Liver (tissue), 3 donors: ENCODE data around the gene ADCY9.

Experiments
- EGR1 ChIP-seq, 2 donors: IDR thresholded peaks; 2 replicates each; pipeline ENCODE4 v1.6.1; 2016 to 2018; ENCODE audit warnings: antibody characterized with exemption in 2 of 2, low read depth in 2 of 2
- FOXA1 ChIP-seq: IDR thresholded peaks from 2 replicates; pipeline ENCODE4 v1.6.1; 2016; ENCODE audit warnings: antibody characterized with exemption
- GABPA ChIP-seq, 2 donors: IDR thresholded peaks in 1 of 2; conservative IDR thresholded peaks in 1 of 2; 2 replicates each; pipeline ENCODE4 v1.6.1; 2016; ENCODE audit warnings: antibody characterized with exemption in 2 of 2, mild to moderate bottlenecking in 1 of 2, moderate library complexity in 1 of 2
- JUND ChIP-seq, 2 donors: IDR thresholded peaks; 2 replicates each; pipeline ENCODE4 v1.6.1; 2016; ENCODE audit warnings: antibody characterized with exemption in 2 of 2
- NR2F2 ChIP-seq: IDR thresholded peaks from 2 replicates; pipeline ENCODE4 v1.6.1; 2016; ENCODE audit warnings: antibody characterized with exemption
- RAD21 ChIP-seq, 2 donors: IDR thresholded peaks; 2 replicates each; pipeline ENCODE4 v1.6.1; 2016; ENCODE audit warnings: antibody characterized with exemption in 2 of 2, mild to moderate bottlenecking in 2 of 2
- RXRA ChIP-seq, 2 donors: IDR thresholded peaks; 2 replicates each; pipeline ENCODE4 v1.6.1; 2017 to 2018; ENCODE audit warnings: antibody characterized with exemption in 2 of 2, mild to moderate bottlenecking in 1 of 2
- SP1 ChIP-seq: IDR thresholded peaks from 2 replicates; pipeline ENCODE4 v1.6.1; 2018; ENCODE audit warnings: antibody characterized with exemption, mild to moderate bottlenecking
- YY1 ChIP-seq: IDR thresholded peaks from 2 replicates; pipeline ENCODE4 v1.6.1; 2016; ENCODE audit warnings: antibody characterized with exemption, mild to moderate bottlenecking
- TF ChIP-seq, protein P1 (sequence below): fragments of 150-350 bp; IDR thresholded peaks from 2 replicates; pipeline ENCODE4 v1.5.1; 2017; ENCODE audit warnings: improper control_type of control experiment, low read depth, low read length; ENCODE audit not compliant: missing input control
- TF ChIP-seq, protein P2 (sequence below): IDR thresholded peaks from 2 replicates; pipeline ENCODE4 v1.6.1; 2016; ENCODE audit warnings: antibody characterized with exemption
- TF ChIP-seq, protein P3 (sequence below): IDR thresholded peaks from 2 replicates; pipeline ENCODE4 v1.6.1; 2016; ENCODE audit warnings: antibody characterized with exemption
- TF ChIP-seq, protein P4 (sequence below): IDR thresholded peaks from 2 replicates; pipeline ENCODE4 v1.6.1; 2016; ENCODE audit warnings: antibody characterized with exemption, mild to moderate bottlenecking
- TF ChIP-seq, protein P5 (sequence below): IDR thresholded peaks from 2 replicates; pipeline ENCODE4 v1.6.1; 2016; ENCODE audit warnings: antibody characterized with exemption
- donor health status: healthy.
- donor health status: healthy.

DNA sequence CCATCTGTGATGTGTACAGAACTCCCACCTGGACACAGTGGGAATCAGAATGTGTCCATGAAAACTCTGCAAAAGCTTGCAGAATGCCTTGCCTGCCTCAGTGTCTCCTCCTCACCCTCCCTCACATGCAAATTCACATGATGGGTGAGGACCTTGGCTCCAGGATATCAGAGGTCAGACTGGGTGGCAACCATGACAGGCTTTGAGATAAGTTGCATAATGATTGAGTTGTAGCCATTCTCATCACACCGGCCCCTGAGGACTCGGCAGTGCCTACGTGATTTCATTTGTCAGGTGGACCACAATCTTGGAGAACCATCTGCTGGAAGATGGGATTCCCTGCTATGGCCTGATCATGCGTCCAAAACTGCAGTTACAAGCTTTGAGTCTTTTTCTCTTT lies 3.9 kb upstream of the ADCY9 start:
- TF ChIP-seq GABPA (IDR thresholded peaks at IDR 0.05 in 1 of 2, conservative IDR thresholded peaks at IDR 0.05 in 1 of 2) = no peak
- TF ChIP-seq, protein P1, sequence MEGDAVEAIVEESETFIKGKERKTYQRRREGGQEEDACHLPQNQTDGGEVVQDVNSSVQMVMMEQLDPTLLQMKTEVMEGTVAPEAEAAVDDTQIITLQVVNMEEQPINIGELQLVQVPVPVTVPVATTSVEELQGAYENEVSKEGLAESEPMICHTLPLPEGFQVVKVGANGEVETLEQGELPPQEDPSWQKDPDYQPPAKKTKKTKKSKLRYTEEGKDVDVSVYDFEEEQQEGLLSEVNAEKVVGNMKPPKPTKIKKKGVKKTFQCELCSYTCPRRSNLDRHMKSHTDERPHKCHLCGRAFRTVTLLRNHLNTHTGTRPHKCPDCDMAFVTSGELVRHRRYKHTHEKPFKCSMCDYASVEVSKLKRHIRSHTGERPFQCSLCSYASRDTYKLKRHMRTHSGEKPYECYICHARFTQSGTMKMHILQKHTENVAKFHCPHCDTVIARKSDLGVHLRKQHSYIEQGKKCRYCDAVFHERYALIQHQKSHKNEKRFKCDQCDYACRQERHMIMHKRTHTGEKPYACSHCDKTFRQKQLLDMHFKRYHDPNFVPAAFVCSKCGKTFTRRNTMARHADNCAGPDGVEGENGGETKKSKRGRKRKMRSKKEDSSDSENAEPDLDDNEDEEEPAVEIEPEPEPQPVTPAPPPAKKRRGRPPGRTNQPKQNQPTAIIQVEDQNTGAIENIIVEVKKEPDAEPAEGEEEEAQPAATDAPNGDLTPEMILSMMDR = no peak
- TF ChIP-seq, protein P2, sequence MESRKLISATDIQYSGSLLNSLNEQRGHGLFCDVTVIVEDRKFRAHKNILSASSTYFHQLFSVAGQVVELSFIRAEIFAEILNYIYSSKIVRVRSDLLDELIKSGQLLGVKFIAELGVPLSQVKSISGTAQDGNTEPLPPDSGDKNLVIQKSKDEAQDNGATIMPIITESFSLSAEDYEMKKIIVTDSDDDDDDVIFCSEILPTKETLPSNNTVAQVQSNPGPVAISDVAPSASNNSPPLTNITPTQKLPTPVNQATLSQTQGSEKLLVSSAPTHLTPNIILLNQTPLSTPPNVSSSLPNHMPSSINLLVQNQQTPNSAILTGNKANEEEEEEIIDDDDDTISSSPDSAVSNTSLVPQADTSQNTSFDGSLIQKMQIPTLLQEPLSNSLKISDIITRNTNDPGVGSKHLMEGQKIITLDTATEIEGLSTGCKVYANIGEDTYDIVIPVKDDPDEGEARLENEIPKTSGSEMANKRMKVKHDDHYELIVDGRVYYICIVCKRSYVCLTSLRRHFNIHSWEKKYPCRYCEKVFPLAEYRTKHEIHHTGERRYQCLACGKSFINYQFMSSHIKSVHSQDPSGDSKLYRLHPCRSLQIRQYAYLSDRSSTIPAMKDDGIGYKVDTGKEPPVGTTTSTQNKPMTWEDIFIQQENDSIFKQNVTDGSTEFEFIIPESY = no peak
- no peak for TF ChIP-seq RAD21 (IDR thresholded peaks at IDR 0.05)
- TF ChIP-seq, protein P3, sequence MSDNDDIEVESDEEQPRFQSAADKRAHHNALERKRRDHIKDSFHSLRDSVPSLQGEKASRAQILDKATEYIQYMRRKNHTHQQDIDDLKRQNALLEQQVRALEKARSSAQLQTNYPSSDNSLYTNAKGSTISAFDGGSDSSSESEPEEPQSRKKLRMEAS = no peak
- TF ChIP-seq, protein P4, sequence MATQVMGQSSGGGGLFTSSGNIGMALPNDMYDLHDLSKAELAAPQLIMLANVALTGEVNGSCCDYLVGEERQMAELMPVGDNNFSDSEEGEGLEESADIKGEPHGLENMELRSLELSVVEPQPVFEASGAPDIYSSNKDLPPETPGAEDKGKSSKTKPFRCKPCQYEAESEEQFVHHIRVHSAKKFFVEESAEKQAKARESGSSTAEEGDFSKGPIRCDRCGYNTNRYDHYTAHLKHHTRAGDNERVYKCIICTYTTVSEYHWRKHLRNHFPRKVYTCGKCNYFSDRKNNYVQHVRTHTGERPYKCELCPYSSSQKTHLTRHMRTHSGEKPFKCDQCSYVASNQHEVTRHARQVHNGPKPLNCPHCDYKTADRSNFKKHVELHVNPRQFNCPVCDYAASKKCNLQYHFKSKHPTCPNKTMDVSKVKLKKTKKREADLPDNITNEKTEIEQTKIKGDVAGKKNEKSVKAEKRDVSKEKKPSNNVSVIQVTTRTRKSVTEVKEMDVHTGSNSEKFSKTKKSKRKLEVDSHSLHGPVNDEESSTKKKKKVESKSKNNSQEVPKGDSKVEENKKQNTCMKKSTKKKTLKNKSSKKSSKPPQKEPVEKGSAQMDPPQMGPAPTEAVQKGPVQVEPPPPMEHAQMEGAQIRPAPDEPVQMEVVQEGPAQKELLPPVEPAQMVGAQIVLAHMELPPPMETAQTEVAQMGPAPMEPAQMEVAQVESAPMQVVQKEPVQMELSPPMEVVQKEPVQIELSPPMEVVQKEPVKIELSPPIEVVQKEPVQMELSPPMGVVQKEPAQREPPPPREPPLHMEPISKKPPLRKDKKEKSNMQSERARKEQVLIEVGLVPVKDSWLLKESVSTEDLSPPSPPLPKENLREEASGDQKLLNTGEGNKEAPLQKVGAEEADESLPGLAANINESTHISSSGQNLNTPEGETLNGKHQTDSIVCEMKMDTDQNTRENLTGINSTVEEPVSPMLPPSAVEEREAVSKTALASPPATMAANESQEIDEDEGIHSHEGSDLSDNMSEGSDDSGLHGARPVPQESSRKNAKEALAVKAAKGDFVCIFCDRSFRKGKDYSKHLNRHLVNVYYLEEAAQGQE = no peak
- TF ChIP-seq NR2F2 = no peak
- no peak for TF ChIP-seq EGR1 (IDR thresholded peaks at IDR 0.05; ENCODE audit: low read depth in 2 of 2)
- TF ChIP-seq YY1 = no peak
- no peak for TF ChIP-seq SP1
- TF ChIP-seq, protein P5, sequence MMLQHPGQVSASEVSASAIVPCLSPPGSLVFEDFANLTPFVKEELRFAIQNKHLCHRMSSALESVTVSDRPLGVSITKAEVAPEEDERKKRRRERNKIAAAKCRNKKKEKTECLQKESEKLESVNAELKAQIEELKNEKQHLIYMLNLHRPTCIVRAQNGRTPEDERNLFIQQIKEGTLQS = no peak
- TF ChIP-seq JUND (IDR thresholded peaks at IDR 0.05) = no peak
- TF ChIP-seq FOXA1 = no peak
- TF ChIP-seq RXRA (IDR thresholded peaks at IDR 0.05) = no peak
